Skin of body (tissue), 2 donors: ENCODE results near the gene TSPAN9. TPM values are rescaled to one million over a fixed set of nuclear protein-coding genes. Genes with fewer than 3 reads are reported as not detected.

ENCODE experiments used
- DNase-seq: peaks from one replicate; lab custom pipeline; 2025; lab: John Stamatoyannopoulos, UW
- total RNA-seq: library from RNA; depleted of rRNA; stranded (reverse); fragments of >200 nt; gene quantifications from one replicate; pipeline ENCODE4 v1.2.3, GENCODE V29; 2014

The TSPAN9 gene
- total RNA-seq, 1 donor from 2014 or later = 34.3 TPM

DNA sequence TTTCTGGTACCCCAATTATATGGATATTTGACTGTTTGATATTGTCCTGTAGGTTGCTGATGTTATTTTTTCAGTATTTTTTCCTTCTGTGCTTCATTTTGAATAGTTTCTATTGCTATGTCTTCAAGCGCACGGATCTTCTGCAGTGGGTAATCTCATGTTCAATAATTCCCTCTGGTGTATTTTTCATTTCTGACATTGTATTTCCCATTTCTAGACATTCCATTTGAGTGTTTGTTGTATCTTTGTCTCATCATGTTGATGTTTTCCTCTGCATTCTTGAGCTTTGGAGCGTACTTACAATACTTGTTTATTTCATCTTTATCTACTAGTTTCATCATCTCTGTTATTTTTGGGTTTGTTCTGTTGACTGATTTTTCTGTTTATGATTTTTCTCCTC is 22.0 kb downstream of the TSPAN9 start:
- DNase-seq = no peak

DNA sequence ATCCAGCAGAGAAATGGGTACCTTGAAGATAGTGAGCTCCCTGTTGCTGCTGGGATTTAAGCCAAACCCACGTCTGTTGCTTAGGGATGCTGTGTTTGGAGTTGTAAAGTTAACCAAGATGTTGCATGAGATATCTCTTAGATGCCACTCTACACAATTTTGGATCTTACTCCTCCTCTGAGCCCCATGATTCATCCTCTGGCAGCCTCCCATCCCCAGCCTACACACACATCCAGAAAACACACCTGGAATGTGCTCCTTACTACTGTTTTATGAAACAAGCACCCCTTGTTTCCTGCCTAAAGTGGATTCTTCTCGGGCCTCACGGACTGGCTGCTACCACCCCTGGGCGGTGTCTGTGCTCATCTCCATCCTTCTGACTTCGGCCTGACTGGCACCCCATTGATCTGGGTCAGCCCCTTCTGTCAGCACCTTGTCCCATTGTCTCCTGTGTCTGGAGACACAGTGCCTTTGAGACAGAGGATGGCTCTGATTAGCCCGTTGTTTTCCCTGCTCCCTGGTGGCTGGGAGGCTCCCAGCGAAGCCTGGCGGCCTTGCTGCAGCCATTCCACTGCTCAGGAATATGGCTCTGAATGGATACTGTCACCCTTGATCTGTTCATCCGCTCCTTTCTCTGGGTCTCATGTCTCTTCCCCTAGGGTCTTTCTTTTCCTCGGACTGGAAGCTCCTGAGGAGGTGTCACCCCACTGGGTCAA is 24.3 kb downstream of the TSPAN9 start:
- DNase-seq = no peak

DNA sequence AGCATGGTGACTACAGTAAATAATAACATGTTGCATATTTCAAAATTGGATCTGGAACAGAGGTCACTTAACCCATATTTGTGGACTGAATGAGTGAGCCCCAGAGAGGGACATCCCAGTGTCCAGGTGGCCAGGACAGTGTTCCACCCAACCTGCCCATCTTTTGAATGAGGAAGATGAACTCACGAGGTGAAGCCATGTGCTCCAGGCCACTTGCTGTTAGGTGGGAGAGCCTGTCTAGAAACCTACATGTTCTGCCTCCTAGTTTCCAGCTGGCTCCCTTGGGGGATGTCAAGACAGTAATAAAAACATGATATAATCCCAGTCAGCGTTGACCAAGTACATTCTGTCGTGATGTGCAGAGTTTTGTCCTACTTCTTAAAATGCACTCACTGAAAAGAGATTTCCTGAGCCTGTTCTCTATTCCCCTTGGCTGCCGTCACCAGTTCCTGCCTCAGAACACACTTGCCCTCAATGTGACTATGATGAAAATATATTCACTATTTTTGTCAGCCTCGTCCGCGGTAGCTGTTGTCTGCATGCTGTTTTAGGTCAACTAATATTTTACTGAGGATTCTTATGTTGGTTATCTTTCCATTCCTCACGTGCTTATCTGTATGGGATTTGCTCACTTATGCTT is 25.7 kb downstream of the TSPAN9 start:
- no peak for DNase-seq

- DNase-seq = no peak
These were observed 26.6 kb downstream of the TSPAN9 start for GRCh38 chr12:3103806-3104205.

GRCh38 chr12:3105690-3106479 is 28.7 kb downstream of the TSPAN9 start:
- no peak for DNase-seq

GRCh38 chr12:3106579-3106978 is 29.4 kb downstream of the TSPAN9 start:
- DNase-seq = no peak

GRCh38 chr12:3107071-3107583 is 29.9 kb downstream of the TSPAN9 start:
- DNase-seq = no peak

GRCh38 chr12:3107954-3108353 is 30.8 kb downstream of the TSPAN9 start:
- DNase-seq = no peak

DNA sequence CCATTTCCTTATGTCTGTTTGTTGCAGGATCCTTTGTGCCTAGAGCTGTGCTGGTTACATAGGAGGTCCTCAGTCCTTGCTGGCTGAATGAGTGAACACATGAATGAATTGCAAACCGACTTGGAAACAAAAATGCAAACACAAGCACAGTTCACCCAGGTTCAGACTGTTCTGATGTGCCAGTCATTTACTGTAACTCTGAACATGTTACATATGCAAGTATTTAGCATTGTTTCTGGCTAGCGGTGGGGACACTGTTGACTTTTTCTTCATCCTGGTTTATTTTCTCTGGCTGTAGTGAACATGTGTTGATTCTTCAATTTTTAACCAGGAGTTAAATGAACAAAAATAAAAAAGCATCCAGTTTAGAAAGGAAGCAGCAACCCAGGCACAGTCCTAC is 33.4 kb downstream of the TSPAN9 start:
- DNase-seq = no peak

GRCh38 chr12:3113671-3114325 is 36.6 kb downstream of the TSPAN9 start:
- DNase-seq = no peak

- DNase-seq = no peak
These were observed 37.5 kb downstream of the TSPAN9 start for GRCh38 chr12:3114671-3115070.

GRCh38 chr12:3115078-3115477 is 37.9 kb downstream of the TSPAN9 start:
- no peak for DNase-seq

DNA sequence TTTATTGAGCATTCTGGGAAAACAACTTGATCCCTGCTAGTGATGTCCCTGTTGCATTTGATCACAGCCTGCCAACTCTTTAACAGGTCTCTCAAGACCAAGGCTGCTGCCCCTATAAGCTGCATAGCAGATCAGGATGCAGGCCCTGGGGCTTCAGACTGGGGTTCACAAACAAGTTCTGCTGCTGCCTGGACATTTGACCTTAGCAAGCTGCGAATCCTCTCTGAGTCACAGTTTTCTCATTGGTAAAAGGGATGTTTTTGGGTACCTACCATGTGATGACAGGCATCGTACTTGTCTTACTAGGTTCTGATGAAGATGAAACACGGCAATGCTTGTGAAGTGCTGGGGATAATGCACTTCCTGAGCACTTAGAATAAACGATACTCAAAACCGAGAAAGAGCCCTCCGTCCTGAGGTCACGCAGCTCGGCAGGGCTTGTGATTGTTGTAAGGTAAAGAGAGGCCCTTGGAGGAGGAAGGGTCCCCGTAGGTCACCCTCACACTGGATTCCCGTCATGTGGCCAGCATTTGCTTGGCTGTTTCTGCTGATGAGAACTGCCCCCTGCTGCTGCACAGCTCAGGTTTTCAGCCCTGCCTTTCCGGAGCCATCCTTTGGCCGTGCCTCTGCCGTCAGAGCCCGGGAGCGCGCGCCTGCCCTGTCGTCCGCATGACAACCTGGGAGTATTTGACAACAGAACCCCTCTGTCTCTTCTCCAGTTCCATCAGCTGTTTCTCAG is 39.1 kb downstream of the TSPAN9 start:
- no peak for DNase-seq

DNA sequence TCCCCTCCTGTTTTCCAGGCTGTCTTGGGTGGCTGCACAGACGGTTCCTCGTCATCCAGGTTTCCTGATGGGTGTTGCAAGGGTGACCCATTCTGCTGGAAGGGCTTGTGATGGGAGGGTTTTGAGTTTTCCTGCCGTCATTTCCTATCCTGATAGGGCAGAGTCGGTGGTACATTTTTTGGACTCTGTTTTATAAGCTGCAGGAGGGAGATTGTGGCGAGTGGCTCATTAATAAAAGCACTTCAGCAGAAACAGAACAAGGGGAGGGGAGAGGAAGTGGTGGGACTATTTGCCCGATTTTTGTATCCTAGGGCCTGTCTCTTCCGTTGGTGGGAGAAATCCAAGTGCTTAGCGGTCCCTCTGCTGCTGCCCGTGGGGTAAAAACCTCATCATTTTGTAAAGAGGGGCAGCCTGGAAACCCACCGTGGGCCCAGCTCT is 40.0 kb downstream of the TSPAN9 start:
- no peak for DNase-seq

GRCh38 chr12:3117591-3118015 is 40.4 kb downstream of the TSPAN9 start:
- no peak for DNase-seq

DNA sequence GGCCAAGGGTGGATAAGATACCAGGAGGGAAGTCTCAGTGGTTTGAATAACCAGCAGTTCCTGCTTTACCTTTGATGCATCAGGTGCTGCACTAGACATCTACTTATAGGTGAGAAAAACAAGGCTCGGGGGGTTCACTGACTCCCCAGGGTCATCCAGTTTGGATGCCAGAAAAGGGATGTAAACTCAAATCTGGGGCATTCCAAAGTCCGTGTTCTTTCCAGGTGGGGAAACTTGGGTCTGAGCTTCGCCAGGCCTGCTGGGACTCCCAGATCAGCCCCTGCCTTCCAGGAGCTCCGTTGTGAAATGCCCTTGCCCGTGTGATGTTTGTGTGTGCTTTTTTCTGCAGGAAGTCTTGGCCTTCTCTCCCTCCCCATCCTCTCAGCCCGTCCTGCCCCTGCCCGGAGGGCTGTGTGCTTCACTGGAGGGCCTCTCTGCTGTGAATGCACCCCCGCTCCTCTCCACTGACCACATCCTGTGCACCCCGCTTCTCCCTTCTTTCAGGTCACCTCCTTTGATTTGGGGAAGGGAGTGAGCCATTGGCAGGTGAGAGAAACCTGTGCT is 42.1 kb downstream of the TSPAN9 start:
- DNase-seq = no peak

- DNase-seq = peak; percentile 46
These were observed 42.8 kb downstream of the TSPAN9 start for GRCh38 chr12:3119756-3120601.

GRCh38 chr12:3120701-3121100 is 43.5 kb downstream of the TSPAN9 start:
- no peak for DNase-seq

GRCh38 chr12:3122841-3123678 is 45.9 kb downstream of the TSPAN9 start:
- peak; percentile 16 for DNase-seq
